AG04449 (cell line): ENCODE results near the gene PCDHB10.
"Not testable (repeated sequence)": the region's sequence is repeated elsewhere in the genome, so short reads cannot be mapped to it uniquely, and the experiment has no call there.

Experiments
- CTCF ChIA-PET: fragments of 350-600 bp; formaldehyde crosslinking; extraction: SDS; loops from one replicate; lab custom pipeline; 2021; ENCODE audit warnings: antibody characterized with exemption; lab: Yijun Ruan, JAX
- POLR2A ChIA-PET: fragments of 400-600, 350-600 bp; formaldehyde crosslinking; extraction: SDS; loops from one replicate; lab custom pipeline; 2020; ENCODE audit warnings: antibody characterized with exemption, inconsistent platforms; lab: Yijun Ruan, JAX
- DNase-seq: peaks from one replicate; pipeline ENCODE4 v3.0.0-alpha.2; 2010; ENCODE audit warnings: low read depth, low spot score
- H3K4me3 ChIP-seq: 2 replicates; pipeline ENCODE4 v1.5.1; 2011; ENCODE audit warnings: low read depth, mild to moderate bottlenecking, control low read depth, low read length
- TF ChIP-seq, protein P1 (sequence below): IDR thresholded peaks from one replicate; pipeline ENCODE4 v1.5.1; 2011; ENCODE audit warnings: mild to moderate bottlenecking, moderate library complexity, low read length, control low read depth, inconsistent platforms; ENCODE audit not compliant: insufficient read depth; ENCODE audit errors: missing control alignments

Gene PCDHB10

DNA sequence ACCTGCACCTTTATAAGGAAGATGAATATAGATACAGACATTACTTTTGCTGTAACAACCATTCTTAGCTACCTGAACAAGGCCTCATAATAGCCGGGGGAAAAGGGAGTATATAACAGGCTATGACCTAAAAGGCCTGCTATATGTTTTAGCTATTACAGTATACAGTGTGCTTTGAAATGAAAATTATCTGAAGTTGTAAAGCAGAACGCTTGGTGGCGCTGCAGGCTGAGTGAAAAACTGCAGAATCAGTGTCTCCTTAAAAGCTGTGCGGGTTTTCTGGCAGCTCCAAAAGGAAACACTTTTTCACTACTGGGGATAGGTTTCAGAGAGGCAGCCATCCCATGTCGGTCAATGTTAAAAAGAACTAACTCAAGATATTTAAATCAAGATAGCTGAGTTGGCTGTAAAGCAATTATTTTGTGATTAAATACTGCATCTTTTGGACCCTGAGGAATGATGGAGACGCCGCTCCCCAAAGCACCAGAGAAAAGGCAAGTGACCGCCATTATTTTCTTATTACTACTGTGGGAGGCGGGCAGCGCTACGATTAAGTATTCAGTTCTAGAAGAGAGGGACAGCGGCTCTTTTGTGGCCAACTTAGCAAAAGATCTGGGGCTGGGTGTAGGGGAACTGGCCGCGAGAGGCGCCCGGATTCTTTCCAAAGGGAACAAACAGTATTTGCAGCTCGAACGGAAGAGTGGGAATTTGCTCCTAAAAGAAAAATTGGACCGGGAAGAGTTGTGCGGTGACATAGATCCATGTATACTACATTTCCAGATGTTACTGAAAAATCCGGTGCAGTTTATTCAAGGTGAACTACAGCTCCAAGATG lies 36.4 kb upstream of the PCDHB10 start:
- no peak overlapping the region for H3K4me3 ChIP-seq
- TF ChIP-seq, protein P1, sequence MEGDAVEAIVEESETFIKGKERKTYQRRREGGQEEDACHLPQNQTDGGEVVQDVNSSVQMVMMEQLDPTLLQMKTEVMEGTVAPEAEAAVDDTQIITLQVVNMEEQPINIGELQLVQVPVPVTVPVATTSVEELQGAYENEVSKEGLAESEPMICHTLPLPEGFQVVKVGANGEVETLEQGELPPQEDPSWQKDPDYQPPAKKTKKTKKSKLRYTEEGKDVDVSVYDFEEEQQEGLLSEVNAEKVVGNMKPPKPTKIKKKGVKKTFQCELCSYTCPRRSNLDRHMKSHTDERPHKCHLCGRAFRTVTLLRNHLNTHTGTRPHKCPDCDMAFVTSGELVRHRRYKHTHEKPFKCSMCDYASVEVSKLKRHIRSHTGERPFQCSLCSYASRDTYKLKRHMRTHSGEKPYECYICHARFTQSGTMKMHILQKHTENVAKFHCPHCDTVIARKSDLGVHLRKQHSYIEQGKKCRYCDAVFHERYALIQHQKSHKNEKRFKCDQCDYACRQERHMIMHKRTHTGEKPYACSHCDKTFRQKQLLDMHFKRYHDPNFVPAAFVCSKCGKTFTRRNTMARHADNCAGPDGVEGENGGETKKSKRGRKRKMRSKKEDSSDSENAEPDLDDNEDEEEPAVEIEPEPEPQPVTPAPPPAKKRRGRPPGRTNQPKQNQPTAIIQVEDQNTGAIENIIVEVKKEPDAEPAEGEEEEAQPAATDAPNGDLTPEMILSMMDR = no peak
- DNase-seq = no peak
- ChIA-PET CTCF (no interaction called here), POLR2A (no interaction called here)

DNA sequence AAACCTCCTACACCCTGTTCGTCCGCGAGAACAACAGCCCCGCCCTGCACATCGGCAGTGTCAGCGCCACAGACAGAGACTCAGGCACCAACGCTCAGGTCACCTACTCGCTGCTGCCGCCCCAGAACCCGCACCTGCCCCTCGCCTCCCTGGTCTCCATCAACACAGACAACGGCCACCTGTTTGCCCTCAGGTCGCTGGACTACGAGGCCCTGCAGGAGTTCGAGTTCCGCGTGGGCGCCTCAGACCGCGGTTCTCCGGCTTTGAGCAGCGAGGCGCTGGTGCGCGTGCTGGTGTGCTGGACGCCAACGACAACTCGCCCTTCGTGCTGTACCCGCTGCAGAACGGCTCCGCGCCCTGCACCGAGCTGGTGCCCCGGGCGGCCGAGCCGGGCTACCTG lies 34.8 kb upstream of the PCDHB10 start:
- H3K4me3 ChIP-seq, POLR2A ChIA-PET, CTCF ChIA-PET, DNase-seq: not testable (repeated sequence)

DNA sequence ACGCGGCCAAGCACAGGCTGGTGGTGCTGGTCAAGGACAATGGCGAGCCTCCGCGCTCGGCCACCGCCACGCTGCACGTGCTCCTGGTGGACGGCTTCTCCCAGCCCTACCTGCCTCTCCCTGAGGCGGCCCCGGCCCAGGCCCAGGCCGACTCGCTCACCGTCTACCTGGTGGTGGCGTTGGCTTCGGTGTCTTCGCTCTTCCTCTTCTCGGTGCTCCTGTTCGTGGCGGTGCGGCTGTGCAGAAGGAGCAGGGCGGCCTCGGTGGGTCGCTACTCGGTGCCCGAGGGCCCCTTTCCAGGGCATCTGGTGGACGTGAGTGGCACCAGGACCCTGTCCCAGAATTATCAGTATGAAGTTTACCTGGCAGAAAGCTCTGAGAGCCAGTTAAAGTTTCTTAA lies 34.3 kb upstream of the PCDHB10 start:
- CTCF ChIA-PET = interaction anchor here (0.9 kb wide), 1 partner anchor 22 kb away, joined by 3 read pairs; no protein-coding TSS in a partner anchor
- H3K4me3 ChIP-seq, DNase-seq, POLR2A ChIA-PET: not testable (repeated sequence)

DNA sequence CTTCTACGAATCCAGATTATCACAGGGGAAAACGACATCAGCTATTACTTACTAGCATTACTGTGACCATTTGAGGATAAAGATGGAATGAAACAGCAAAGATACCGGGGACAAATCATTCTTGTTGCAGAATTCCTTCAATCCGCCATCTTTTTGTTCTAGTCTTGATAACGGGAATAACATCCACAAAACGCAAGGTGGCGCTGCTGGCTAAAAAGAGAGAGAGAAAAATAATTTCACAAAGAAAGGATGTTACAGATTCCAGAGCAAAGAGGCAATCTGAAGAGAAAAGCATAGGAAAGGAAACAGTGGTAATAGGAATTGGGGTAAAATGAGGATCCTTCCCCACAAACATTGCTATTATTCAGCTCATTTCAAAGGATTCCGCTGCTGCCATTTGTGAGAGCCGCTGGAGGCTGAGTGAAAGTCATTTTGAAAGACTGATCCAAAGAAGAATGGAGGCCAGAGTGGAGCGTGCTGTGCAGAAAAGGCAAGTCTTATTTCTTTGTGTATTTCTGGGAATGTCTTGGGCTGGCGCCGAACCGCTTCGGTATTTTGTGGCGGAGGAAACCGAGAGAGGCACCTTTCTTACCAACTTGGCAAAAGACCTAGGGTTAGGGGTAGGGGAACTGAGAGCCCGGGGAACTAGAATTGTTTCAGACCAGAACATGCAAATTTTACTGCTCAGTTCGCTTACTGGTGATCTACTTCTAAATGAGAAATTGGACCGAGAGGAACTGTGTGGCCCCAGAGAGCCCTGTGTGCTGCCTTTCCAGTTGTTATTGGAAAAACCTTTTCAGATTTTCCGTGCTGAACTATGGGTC lies 19.6 kb upstream of the PCDHB10 start, which contains the start of gene PCDHB7:
Gene PCDHB7 (plus strand): TSS at position 264 of the 824 bp plus-strand sequence. CDS start 192 bp downstream, at position 456.
- ChIA-PET CTCF (interaction anchor here (1.0 to 2.2 kb wide), 4 partner anchors 10 to 391 kb away, joined by 4 to 11 read pairs (median 6); partner anchors contain the start of genes PCDHB16 and PCDHB6), POLR2A (no interaction called here)
- no peak for DNase-seq
- TF ChIP-seq, protein P1 = peak; percentile 20
- H3K4me3 ChIP-seq = peak within 1 kb of the TSS; percentile 13; the same call in 1 of the 2 replicates

DNA sequence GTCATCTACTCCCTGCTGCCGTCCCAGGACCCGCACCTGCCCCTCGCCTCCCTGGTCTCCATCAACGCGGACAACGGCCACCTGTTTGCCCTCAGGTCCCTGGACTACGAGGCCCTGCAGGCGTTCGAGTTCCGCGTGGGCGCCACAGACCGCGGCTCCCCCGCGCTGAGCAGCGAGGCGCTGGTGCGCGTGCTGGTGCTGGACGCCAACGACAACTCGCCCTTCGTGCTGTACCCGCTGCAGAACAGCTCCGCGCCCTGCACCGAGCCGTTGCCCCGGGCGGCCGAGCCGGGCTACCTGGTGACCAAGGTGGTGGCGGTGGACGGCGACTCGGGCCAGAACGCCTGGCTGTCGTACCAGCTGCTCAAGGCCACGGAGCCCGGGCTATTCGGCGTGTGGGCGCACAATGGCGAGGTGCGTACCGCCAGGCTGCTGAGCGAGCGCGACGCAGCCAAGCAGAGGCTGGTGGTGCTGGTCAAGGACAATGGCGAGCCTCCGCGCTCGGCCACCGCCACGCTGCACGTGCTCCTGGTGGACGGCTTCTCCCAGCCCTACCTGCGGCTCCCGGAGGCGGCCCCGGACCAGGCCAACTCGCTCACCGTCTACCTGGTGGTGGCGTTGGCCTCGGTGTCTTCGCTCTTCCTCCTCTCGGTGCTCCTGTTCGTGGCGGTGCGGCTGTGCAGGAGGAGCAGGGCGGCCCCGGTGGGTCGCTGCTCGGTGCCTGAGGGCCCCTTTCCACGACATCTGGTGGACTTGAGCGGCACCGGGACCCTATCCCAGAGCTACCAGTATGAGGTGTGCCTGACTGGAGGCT lies 17.7 kb upstream of the PCDHB10 start:
- CTCF ChIA-PET, POLR2A ChIA-PET, DNase-seq, H3K4me3 ChIP-seq: not testable (repeated sequence)

DNA sequence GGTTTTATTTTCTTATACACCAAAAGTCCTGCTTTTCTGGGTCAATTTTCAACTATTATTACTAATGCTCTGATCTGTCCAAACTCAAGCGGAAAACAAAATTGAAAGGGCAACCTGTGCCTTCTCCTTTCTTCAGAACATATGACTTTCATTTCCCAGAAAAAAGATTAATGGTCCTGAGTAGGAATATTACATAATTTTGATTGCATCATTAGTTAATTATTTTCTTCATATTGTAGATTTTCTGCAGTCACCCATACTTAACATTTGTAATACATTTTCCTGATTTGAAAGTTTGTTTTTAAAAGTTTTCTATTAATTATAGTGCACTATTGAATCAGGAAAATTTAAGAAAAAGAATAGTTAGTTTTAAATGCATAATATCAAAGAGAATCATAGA lies 16.2 kb upstream of the PCDHB10 start:
- DNase-seq = no peak
- ChIA-PET CTCF (no interaction called here), POLR2A (no interaction called here)
- no peak overlapping the region for H3K4me3 ChIP-seq
- TF ChIP-seq, protein P1 = no peak

DNA sequence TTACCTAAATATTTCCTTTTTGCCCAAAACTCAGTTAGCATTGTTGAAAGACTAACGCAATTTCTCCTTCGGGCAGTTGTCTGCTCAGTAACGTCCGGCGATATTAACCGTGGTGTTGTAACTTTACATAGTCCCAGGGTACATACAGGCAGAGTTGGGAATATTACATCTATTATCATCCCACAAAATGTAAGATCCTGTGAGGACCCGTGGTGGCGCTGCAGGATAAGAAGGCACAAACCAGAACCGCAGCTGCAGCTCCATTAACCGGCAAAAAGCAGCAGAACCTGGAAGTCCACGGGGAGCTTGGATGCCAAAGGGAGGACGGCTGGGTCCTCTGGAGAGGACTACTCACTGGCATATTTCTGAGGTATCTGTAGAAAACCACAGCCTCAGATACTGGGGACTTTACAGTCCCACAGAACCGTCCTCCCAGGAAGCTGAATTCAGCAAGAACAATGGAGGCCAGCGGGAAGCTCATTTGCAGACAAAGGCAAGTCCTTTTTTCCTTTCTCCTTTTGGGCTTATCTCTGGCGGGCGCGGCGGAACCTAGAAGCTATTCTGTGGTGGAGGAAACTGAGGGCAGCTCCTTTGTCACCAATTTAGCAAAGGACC lies 14.5 kb upstream of the PCDHB10 start, which contains the start of gene PCDHB8:
Gene PCDHB8 (plus strand): TSS at position 214 of the 615 bp plus-strand sequence. CDS start 245 bp downstream, at position 459.
- CTCF ChIA-PET = interaction anchor here (0.8 to 1.7 kb wide), 3 partner anchors 22 to 386 kb away, joined by 3 to 10 read pairs (median 3); partner anchors contain the start of genes PCDHB11 and PCDHB12
- POLR2A ChIA-PET, H3K4me3 ChIP-seq, DNase-seq: not testable (repeated sequence)

DNA sequence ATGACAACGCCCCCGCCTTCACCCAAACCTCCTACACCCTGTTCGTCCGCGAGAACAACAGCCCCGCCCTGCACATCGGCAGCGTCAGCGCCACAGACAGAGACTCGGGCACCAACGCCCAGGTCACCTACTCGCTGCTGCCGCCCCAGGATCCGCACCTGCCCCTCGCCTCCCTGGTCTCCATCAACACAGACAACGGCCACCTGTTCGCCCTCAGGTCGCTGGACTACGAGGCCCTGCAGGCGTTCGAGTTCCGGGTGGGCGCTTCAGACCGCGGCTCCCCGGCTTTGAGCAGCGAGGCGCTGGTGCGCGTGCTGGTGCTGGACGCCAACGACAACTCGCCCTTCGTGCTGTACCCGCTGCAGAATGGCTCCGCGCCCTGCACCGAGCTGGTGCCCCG lies 12.8 kb upstream of the PCDHB10 start:
- DNase-seq, POLR2A ChIA-PET, CTCF ChIA-PET, H3K4me3 ChIP-seq: not testable (repeated sequence)

DNA sequence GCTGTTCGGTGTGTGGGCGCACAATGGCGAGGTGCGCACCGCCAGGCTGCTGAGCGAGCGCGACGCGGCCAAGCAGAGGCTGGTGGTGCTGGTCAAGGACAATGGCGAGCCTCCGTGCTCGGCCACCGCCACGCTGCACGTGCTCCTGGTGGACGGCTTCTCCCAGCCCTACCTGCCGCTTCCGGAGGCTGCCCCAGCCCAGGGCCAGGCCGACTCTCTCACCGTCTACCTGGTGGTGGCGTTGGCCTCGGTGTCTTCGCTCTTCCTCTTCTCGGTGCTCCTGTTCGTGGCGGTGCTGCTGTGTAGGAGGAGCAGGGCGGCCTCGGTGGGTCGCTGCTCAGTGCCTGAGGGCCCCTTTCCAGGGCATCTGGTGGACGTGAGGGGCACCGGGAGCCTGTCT lies 12.3 kb upstream of the PCDHB10 start:
- POLR2A ChIA-PET, DNase-seq, H3K4me3 ChIP-seq, CTCF ChIA-PET: not testable (repeated sequence)
